CD8-positive, alpha-beta memory T cell (primary cell): ENCODE data around the gene KLHL18. TPM values are rescaled to one million over a fixed set of nuclear protein-coding genes. Genes with fewer than 3 reads are reported as not detected.

Source experiments
- CTCF ChIA-PET: fragments of 350-600 bp; sonication (Branson Sonifier 250); formaldehyde crosslinking; loops from one replicate; lab custom pipeline; 2021; ENCODE audit warnings: antibody characterized with exemption; lab: Charles Lee
- POLR2A ChIA-PET: fragments of 350-600 bp; sonication (Branson Sonifier 250); formaldehyde crosslinking; loops from one replicate; lab custom pipeline; 2021; ENCODE audit warnings: antibody characterized with exemption; lab: Charles Lee
- DNase-seq, 5 donors: peaks; one replicate each; pipeline versions ENCODE4 v3.0.0 to v3.0.0-alpha.2; 2020 to 2022; ENCODE audit warnings: mixed read lengths in 1 of 5
- H3K27ac ChIP-seq: one replicate; pipeline ENCODE4 v1.7.0; 2013; ENCODE audit warnings: low read depth, mild to moderate bottlenecking, low read length, moderate library complexity
- H3K27me3 ChIP-seq: 2 replicates; pipeline ENCODE4 v1.7.0; 2013; ENCODE audit warnings: low read length, mild to moderate bottlenecking; ENCODE audit not compliant: insufficient read depth, poor library complexity, severe bottlenecking
- H3K36me3 ChIP-seq: 2 replicates; pipeline ENCODE4 v1.7.0; 2013; ENCODE audit warnings: mild to moderate bottlenecking, low read length, moderate library complexity; ENCODE audit not compliant: insufficient read depth
- H3K4me1 ChIP-seq: 2 replicates; pipeline ENCODE4 v1.7.0; 2013; ENCODE audit warnings: mild to moderate bottlenecking, low read length, moderate library complexity; ENCODE audit not compliant: insufficient read depth
- H3K4me3 ChIP-seq: 2 replicates; pipeline ENCODE4 v1.7.0; 2013; ENCODE audit warnings: mild to moderate bottlenecking, low read length
- H3K9me3 ChIP-seq: 2 replicates; pipeline ENCODE4 v1.7.0; 2013; ENCODE audit warnings: mild to moderate bottlenecking, low read length
- H3K27ac Mint-ChIP-seq, 8 donors: one replicate each; pipeline ENCODE4 v1.8.0; 2020 to 2021; ENCODE audit warnings: mixed read lengths in 8 of 8, mild to moderate bottlenecking in 6 of 8, inconsistent platforms in 3 of 8, moderate library complexity in 3 of 8
- H3K27me3 Mint-ChIP-seq, 2 donors: one replicate each; pipeline ENCODE4 v1.8.0; 2020 to 2021; ENCODE audit warnings: mixed read lengths in 2 of 2, mild to moderate bottlenecking in 1 of 2, moderate library complexity in 1 of 2
- H3K36me3 Mint-ChIP-seq, 3 donors: one replicate each; pipeline ENCODE4 v1.8.0; 2020 to 2021; ENCODE audit warnings: mixed read lengths in 3 of 3, inconsistent platforms in 1 of 3, mild to moderate bottlenecking in 1 of 3
- H3K4me1 Mint-ChIP-seq, 3 donors: one replicate each; pipeline ENCODE4 v1.8.0; 2020 to 2021; ENCODE audit warnings: mixed read lengths in 3 of 3, inconsistent platforms in 1 of 3, mild to moderate bottlenecking in 1 of 3
- H3K4me3 Mint-ChIP-seq, 7 donors: one replicate each; pipeline ENCODE4 v1.8.0; 2020 to 2021; ENCODE audit warnings: mixed read lengths in 7 of 7, mild to moderate bottlenecking in 6 of 7, moderate library complexity in 4 of 7, inconsistent platforms in 2 of 7
- H3K9me3 Mint-ChIP-seq, 5 donors: one replicate each; pipeline ENCODE4 v1.8.0; 2020 to 2022; ENCODE audit warnings: mixed read lengths in 5 of 5, mild to moderate bottlenecking in 3 of 5, moderate library complexity in 2 of 5, inconsistent platforms in 1 of 5
- polyA plus RNA-seq: library from polyadenylated mRNA; unstranded; fragments of 300-500 nt; fragmentation: Illumina TruSeq; gene quantifications from one replicate; pipeline ENCODE4 v1.2.3, GENCODE V29; 2021
- total RNA-seq, 2 experiments: library from RNA; stranded (reverse); gene quantifications; one replicate each; pipeline ENCODE4 v1.2.3, GENCODE V29; 2021

KLHL18 gene
- total and polyA plus RNA-seq, 3 experiments from 2014 or later, result 14.2 to 46.8 (median 44.5) TPM

DNA sequence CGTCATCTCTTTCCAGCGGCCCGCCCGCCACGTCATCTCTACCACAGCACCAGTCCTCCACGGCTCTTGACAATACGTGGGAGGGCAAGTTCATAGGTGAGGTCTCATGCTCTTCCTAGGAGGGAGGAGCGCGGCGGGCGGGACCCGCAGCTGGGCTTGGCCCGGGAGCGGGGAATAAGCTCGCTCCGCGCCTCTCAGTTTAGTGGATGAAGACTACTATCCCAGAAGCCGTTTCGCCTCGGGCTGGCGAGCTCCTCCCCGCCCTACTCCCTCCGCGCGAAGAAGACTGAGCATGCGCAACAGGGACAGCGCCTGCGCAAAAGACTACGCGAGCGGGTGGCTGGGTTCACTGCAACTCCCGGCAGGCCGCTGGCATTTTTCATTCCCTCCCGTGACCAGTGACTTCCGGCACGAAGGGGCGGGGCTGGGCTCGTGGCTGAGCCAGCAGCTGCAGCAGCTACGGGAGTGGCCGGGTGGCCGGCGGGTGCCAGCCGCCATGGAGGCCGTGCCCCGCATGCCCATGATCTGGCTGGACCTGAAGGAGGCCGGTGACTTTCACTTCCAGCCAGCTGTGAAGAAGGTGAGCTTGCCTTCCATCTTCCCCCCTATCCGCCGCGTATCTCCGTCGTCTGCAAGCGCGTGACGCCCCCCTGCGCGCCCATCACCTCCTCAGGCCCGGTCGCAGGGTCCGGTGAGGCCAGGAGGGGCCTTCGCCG, 98.0 kb downstream of the KLHL18 start, which contains the start of gene PTPN23:
Gene PTPN23 (plus strand): TSS at position 421 of the 716 bp plus-strand sequence. CDS start 76 bp downstream, at position 497.
- ChIA-PET POLR2A (interaction anchor here (0.9 to 1.7 kb wide), 3 partner anchors 133 to 400 kb away, joined by 3 to 6 read pairs (median 4); partner anchors contain the start of genes ELP6, SETD2 and SMARCC1), CTCF (interaction anchor here (0.6 to 1.3 kb wide), 3 partner anchors 40 to 1873 kb away, joined by 4 read pairs; no protein-coding TSS in a partner anchor)
- Histone ChIP-seq H3K27me3 (no peaks in the 10 kb centered on the region), H3K36me3 (no peaks in the 10 kb centered on the region), H3K9me3 (no peaks in the 10 kb centered on the region), H3K4me1 (peaks cover 28% of the 10 kb centered on the region), H3K4me3 (peak within 1 kb of the TSS; percentile 78), H3K27ac (peak within 1 kb of the TSS; percentile 98)
- Mint-ChIP-seq H3K4me3 (peak within 1 kb of the TSS; percentile 88 to 100 (median 99)), H3K27ac (peak within 1 kb of the TSS; percentile 88 to 100 (median 100)), H3K4me1 (peaks cover 36 to 57% (median 38%) of the 10 kb centered on the region in 3 donors), H3K9me3 (no peaks in the 10 kb centered on the region), H3K36me3 (peaks cover 0 to 30% (median 3%) of the 10 kb centered on the region in 3 donors), H3K27me3 (peaks cover 0 to 1% of the 10 kb centered on the region in 2 donors)
- DNase-seq, result peak; percentile 98 to 99 (median 99)

DNA sequence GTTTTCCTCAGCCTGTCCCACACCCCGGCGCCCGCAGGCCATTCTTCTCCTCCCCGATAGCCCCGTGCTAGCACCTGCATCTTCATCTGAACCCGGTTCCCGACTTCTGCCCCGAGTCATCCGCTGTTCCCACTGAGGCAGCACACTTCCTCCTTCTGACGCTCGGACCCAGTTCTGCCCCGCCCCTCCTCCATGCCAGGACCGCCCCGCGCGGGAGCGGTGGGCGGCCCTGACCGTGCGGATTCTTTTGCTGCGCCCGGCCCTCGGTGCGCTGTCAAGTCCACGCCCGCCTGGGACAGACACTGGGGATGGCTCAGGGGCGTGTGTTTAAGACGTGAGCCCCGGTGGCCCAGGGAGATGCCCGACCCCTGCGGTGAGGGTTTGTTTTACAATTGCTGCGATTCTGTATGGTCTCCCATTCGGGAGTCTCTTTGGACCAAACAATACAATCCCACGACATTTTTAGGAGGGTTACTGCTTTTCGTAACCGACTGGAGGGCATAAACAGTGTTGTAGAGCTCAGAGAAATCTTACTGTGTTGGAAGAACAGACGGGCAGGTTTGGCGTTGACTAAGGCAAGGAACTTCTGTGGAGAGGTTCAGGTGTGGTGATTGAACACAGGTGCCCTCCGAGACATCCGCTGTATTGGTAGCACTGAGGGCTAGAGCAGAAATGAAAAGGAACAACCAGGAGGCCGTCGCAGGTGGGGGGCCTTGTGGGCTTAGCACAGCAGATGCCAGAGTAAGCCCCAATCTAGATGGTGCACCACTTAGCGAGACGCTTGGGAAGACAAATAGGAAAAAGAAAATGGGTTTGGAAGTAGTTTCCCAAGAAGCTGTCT, 98.8 kb downstream of the KLHL18 start:
- Mint-ChIP-seq H3K27me3 (peaks cover 0 to 1% of the 10 kb centered on the region in 2 donors), H3K9me3 (no peaks in the 10 kb centered on the region), H3K36me3 (peaks cover 0 to 35% (median 6%) of the 10 kb centered on the region in 3 donors), H3K27ac (peak overlapping the region; percentile 88 to 100 (median 100)), H3K4me1 (peaks cover 43 to 64% (median 43%) of the 10 kb centered on the region in 3 donors), H3K4me3 (peak overlapping the region; percentile 88 to 100 (median 99))
- Histone ChIP-seq H3K9me3 (no peaks in the 10 kb centered on the region), H3K36me3 (no peaks in the 10 kb centered on the region), H3K4me3 (peak overlapping the region; percentile 78), H3K27ac (peak overlapping the region; percentile 98), H3K27me3 (no peaks in the 10 kb centered on the region), H3K4me1 (peaks cover 28% of the 10 kb centered on the region)
- ChIA-PET POLR2A (interaction anchor here (0.5 to 1.7 kb wide), 4 partner anchors 132 to 400 kb away, joined by 3 to 6 read pairs (median 4); partner anchors contain the start of genes ELP6, SETD2 and SMARCC1), CTCF (interaction anchor here (1.3 to 1.5 kb wide), 2 partner anchors 95 to 408 kb away, joined by 3 to 4 read pairs; no protein-coding TSS in a partner anchor)
- DNase-seq, result peak; percentile 63 to 74 (median 65)

GRCh38 chr3:47384425-47384824, 101.7 kb downstream of the KLHL18 start:
- peaks cover 47 to 66% (median 53%) of the 10 kb centered on the region in 3 donors for H3K4me1 Mint-ChIP-seq
- Histone ChIP-seq H3K27ac (no peak overlapping the region), H3K36me3 (peaks cover 3% of the 10 kb centered on the region), H3K9me3 (no peaks in the 10 kb centered on the region), H3K4me1 (peaks cover 24% of the 10 kb centered on the region), H3K4me3 (no peak overlapping the region), H3K27me3 (no peaks in the 10 kb centered on the region)
- ChIA-PET POLR2A (no interaction called here), CTCF (no interaction called here)
- peaks cover 0 to 51% (median 9%) of the 10 kb centered on the region in 3 donors for H3K36me3 Mint-ChIP-seq
- peak overlapping the region in 1 of 8 donors; percentile 52 for H3K27ac Mint-ChIP-seq
- no peak overlapping the region for H3K4me3 Mint-ChIP-seq
- H3K27me3 Mint-ChIP-seq, result peaks cover 0 to 1% of the 10 kb centered on the region in 2 donors
- DNase-seq, result no peak
- no peaks in the 10 kb centered on the region for H3K9me3 Mint-ChIP-seq

DNA sequence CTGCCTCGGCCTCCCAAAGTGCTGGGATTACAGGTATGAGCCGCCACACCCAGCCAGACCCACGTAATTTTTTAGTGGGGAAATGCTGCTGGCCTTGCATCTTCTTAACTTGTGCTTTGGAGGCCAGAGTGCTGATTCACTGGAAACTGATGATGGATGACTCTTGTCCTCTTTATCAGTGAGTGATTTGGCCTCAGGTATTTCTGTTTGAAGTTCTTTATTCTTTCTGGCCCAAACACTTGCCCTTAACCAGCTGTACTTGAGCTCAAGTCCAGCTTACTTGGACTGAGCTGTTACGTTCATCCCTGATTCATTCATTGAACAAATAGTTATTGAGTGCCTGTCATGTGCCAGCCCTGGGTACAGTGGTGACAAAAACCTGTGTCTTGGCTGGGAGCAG, 102.3 kb downstream of the KLHL18 start:
- H3K9me3 ChIP-seq, result no peaks in the 10 kb centered on the region
- no peak overlapping the region for H3K4me3 Mint-ChIP-seq
- peak overlapping the region in 1 of 8 donors; percentile 12 for H3K27ac Mint-ChIP-seq
- peaks cover 0 to 1% of the 10 kb centered on the region in 2 donors for H3K27me3 Mint-ChIP-seq
- H3K36me3 ChIP-seq, result peaks cover 3% of the 10 kb centered on the region
- H3K36me3 Mint-ChIP-seq, result peaks cover 0 to 51% (median 9%) of the 10 kb centered on the region in 3 donors
- ChIA-PET CTCF (no interaction called here), POLR2A (no interaction called here)
- peaks cover 18% of the 10 kb centered on the region for H3K4me1 ChIP-seq
- H3K4me1 Mint-ChIP-seq, result peaks cover 42 to 61% (median 47%) of the 10 kb centered on the region in 3 donors
- no peaks in the 10 kb centered on the region for H3K9me3 Mint-ChIP-seq
- no peaks in the 10 kb centered on the region for H3K27me3 ChIP-seq
- H3K27ac ChIP-seq, result no peak overlapping the region
- no peak overlapping the region for H3K4me3 ChIP-seq
- DNase-seq, result no peak

DNA sequence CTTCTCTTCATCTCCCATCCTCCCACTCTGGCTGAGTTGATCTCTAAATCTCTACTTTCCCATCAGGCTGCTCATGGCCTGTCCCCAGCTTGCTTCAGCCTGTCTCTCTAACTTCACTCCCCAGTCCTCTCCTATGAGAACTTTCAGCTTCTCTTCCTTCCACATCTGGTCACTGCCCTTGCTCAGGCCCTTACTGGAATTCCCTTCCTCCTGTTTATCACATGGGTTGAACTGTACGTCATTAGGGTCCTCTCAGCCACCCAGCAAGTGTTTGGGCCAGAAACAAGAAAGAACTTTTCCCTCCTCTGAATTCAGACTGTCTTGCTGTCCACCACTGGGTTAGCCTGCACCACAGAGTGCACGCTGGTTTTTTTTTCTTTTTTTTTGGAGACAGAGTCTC, 103.1 kb downstream of the KLHL18 start:
- peaks cover 3% of the 10 kb centered on the region for H3K36me3 ChIP-seq
- no peaks in the 10 kb centered on the region for H3K9me3 ChIP-seq
- Mint-ChIP-seq H3K36me3 (peaks cover 0 to 50% (median 12%) of the 10 kb centered on the region in 3 donors), H3K27ac (peak overlapping the region in 4 of 8 donors; percentile 12 to 80 (median 40)), H3K27me3 (peaks cover 0 to 1% of the 10 kb centered on the region in 2 donors), H3K4me1 (peaks cover 37 to 59% (median 45%) of the 10 kb centered on the region in 3 donors), H3K4me3 (peak overlapping the region in 1 of 7 donors; percentile 74), H3K9me3 (no peaks in the 10 kb centered on the region)
- POLR2A ChIA-PET, result no interaction called here
- no peak for DNase-seq
- CTCF ChIA-PET, result no interaction called here
- no peak overlapping the region for H3K27ac ChIP-seq
- H3K4me1 ChIP-seq, result peaks cover 15% of the 10 kb centered on the region
- H3K4me3 ChIP-seq, result no peak overlapping the region
- H3K27me3 ChIP-seq, result no peaks in the 10 kb centered on the region

DNA sequence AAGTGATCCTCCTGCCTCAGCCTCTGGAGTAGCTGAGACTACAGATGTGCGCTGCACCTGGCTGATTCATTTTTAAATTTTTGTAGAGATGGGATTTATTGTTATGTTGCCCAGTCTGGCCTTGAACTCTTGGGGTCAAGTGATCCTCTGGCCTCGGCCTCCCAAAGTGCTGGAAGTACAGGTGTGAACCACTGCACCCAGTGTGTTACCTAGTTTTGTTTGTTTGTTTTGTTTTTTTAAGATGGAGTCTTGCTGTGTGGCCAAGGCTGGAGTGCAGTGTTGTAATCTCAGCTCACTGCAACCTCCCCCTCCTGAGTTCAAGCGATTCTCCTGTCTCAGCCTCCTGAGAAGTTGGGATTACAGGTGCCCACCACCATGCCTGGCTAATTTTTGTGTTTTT, 110.2 kb downstream of the KLHL18 start:
- CTCF ChIA-PET, result no interaction called here
- POLR2A ChIA-PET, result no interaction called here
- Mint-ChIP-seq H3K4me3 (peak overlapping the region in 1 of 7 donors; percentile 9), H3K27ac (peak overlapping the region in 6 of 8 donors; percentile 21 to 90 (median 50)), H3K4me1 (peaks cover 24 to 54% (median 41%) of the 10 kb centered on the region in 3 donors), H3K9me3 (no peaks in the 10 kb centered on the region), H3K27me3 (no peaks in the 10 kb centered on the region), H3K36me3 (peaks cover 0 to 43% (median 9%) of the 10 kb centered on the region in 3 donors)
- Histone ChIP-seq H3K27me3 (no peaks in the 10 kb centered on the region), H3K36me3 (peaks cover 9% of the 10 kb centered on the region), H3K27ac (no peak overlapping the region), H3K9me3 (no peaks in the 10 kb centered on the region), H3K4me3 (no peak overlapping the region), H3K4me1 (peaks cover 8% of the 10 kb centered on the region)
- DNase-seq, result no peak

DNA sequence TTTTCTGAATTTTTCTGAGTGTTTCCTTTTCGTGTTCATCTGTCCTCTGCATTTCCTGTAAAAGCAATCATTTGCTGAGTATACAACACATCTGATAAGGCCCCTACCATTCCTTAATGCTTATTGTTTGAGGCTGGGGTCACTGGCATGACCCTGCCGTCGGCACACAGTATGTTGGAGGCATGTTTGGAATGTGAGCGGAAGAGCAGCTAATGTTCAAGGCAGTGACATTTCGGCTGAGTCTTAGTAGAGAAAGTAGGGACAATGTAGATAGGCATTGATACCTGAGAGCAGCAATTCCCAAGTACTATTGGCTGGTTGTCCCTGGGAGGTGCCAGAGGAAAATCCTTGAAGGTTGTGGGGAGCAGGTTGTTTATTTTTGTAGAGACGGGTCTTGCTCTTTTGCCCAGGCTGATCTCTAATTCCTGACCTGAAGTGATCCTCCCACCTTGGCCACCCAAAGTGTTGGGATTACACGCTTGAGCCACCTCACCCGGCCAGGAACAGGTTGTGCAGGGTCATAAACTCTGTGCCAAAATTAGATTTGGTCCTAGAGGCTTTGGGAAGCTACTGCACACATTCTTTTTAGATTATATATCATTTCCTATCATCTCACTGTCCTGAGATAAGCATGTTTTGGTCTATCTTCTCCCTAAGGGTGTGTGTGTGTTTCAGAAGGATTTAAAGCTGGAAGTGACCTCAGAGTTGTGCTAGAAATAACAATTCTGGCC, 111.6 kb downstream of the KLHL18 start:
- Histone ChIP-seq H3K4me3 (no peak overlapping the region), H3K27me3 (no peaks in the 10 kb centered on the region), H3K27ac (no peak overlapping the region), H3K4me1 (peaks cover 8% of the 10 kb centered on the region), H3K9me3 (no peaks in the 10 kb centered on the region), H3K36me3 (peaks cover 15% of the 10 kb centered on the region)
- no peaks in the 10 kb centered on the region for H3K27me3 Mint-ChIP-seq
- peaks cover 0 to 51% (median 8%) of the 10 kb centered on the region in 3 donors for H3K36me3 Mint-ChIP-seq
- POLR2A ChIA-PET, result no interaction called here
- no peak overlapping the region for H3K4me3 Mint-ChIP-seq
- no peaks in the 10 kb centered on the region for H3K9me3 Mint-ChIP-seq
- DNase-seq, result no peak
- peaks cover 24 to 55% (median 41%) of the 10 kb centered on the region in 3 donors for H3K4me1 Mint-ChIP-seq
- CTCF ChIA-PET, result no interaction called here
- peak overlapping the region in 7 of 8 donors; percentile 58 to 92 (median 63) for H3K27ac Mint-ChIP-seq
